ENCODE measurements around the gene CACNA2D4.

CACNA2D4 gene

DNA sequence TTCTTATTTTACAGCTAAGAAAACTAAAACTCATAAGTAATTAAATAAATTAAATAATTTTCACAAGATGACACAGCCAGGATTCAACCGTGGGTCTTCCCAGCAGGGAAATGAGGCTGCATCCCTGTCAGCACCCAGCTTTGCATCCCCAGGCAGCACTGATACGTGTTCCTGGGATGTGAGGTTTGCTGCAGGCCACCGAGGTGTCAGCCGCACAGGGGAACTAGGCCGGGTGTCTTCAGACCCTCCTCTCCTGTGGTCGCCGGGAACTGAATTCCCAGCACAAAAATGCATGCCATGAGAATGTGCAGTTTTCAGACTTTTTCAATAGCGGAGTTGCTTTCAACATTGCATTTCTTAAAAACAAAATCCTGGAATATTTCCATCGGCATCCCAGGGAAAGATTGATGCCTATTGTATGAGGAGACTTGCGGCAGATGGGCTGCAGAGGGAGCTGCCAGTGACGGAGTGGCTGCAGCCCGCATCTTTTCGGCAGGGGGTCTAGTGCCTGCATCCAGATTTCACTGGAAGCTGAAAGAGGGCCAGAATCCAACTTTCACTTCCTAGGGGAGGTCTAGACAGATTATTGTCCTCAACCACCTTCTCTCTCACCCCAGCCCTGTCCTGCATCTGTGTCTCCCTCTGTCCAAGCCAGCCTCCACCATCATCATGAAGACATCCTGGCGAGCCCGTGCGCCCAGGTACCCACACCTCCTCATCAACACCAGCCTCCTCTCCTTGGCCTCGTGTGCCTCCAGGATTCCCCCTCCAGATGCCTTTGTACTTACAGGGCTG lies 85.5 kb downstream of the CACNA2D4 start:
- H3K79me2 ChIP-seq (ENCODE audit: low read length), result no peaks in the 10 kb centered on the region
- H3K4me3 ChIP-seq (ENCODE audit: low read length), result no peak overlapping the region
- no peak overlapping the region for H3K27ac ChIP-seq (ENCODE audit: low read length)
- no peaks in the 10 kb centered on the region for H3K4me1 ChIP-seq (ENCODE audit: low read length)
- no peaks in the 10 kb centered on the region for H3K9me3 ChIP-seq (ENCODE audit: insufficient read depth, low read length)
- no peak overlapping the region for H3K9ac ChIP-seq (ENCODE audit: low read length)
- TF ChIP-seq, protein P1, sequence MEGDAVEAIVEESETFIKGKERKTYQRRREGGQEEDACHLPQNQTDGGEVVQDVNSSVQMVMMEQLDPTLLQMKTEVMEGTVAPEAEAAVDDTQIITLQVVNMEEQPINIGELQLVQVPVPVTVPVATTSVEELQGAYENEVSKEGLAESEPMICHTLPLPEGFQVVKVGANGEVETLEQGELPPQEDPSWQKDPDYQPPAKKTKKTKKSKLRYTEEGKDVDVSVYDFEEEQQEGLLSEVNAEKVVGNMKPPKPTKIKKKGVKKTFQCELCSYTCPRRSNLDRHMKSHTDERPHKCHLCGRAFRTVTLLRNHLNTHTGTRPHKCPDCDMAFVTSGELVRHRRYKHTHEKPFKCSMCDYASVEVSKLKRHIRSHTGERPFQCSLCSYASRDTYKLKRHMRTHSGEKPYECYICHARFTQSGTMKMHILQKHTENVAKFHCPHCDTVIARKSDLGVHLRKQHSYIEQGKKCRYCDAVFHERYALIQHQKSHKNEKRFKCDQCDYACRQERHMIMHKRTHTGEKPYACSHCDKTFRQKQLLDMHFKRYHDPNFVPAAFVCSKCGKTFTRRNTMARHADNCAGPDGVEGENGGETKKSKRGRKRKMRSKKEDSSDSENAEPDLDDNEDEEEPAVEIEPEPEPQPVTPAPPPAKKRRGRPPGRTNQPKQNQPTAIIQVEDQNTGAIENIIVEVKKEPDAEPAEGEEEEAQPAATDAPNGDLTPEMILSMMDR (IDR thresholded peaks at IDR 0.05; ENCODE audit: low read depth, low read length), result no peak
- TF ChIP-seq EZH2phosphoT487 (IDR thresholded peaks at IDR 0.05; ENCODE audit: low read depth), result no peak
- H3K36me3 ChIP-seq (replicated peaks; ENCODE audit: low read depth, low read length), result no peaks in the 10 kb centered on the region
- no peaks in the 10 kb centered on the region for H4K20me1 ChIP-seq (ENCODE audit: insufficient read depth, low read length)
- H3K27me3 ChIP-seq (ENCODE audit: low read depth, low read length), result peaks cover 5% of the 10 kb centered on the region; the same call in 1 of the 2 replicates
- H2AFZ ChIP-seq (ENCODE audit: low read depth, low read length), result no peak overlapping the region
- H3K4me2 ChIP-seq (ENCODE audit: low read length), result no peak overlapping the region

- H3K9ac ChIP-seq (ENCODE audit: low read length), result no peak overlapping the region
- no peak overlapping the region for H2AFZ ChIP-seq (ENCODE audit: low read depth, low read length)
- H3K27ac ChIP-seq (ENCODE audit: low read length), result no peak overlapping the region
- no peaks in the 10 kb centered on the region for H3K4me1 ChIP-seq (ENCODE audit: low read length)
- H3K4me2 ChIP-seq (ENCODE audit: low read length), result no peak overlapping the region
- no peak overlapping the region for H3K4me3 ChIP-seq (ENCODE audit: low read length)
- no peaks in the 10 kb centered on the region for H3K36me3 ChIP-seq (replicated peaks; ENCODE audit: low read depth, low read length)
- H3K79me2 ChIP-seq (ENCODE audit: low read length), result no peaks in the 10 kb centered on the region
- no peaks in the 10 kb centered on the region for H4K20me1 ChIP-seq (ENCODE audit: insufficient read depth, low read length)
- peaks cover 5% of the 10 kb centered on the region; the same call in 1 of the 2 replicates for H3K27me3 ChIP-seq (ENCODE audit: low read depth, low read length)
- no peaks in the 10 kb centered on the region for H3K9me3 ChIP-seq (ENCODE audit: insufficient read depth, low read length)
- no peak for TF ChIP-seq EZH2phosphoT487 (IDR thresholded peaks at IDR 0.05; ENCODE audit: low read depth)
- TF ChIP-seq, protein P1 (IDR thresholded peaks at IDR 0.05; ENCODE audit: low read depth, low read length), result no peak
These were observed 87.2 kb downstream of the CACNA2D4 start for GRCh38 chr12:1830981-1831963.

DNA sequence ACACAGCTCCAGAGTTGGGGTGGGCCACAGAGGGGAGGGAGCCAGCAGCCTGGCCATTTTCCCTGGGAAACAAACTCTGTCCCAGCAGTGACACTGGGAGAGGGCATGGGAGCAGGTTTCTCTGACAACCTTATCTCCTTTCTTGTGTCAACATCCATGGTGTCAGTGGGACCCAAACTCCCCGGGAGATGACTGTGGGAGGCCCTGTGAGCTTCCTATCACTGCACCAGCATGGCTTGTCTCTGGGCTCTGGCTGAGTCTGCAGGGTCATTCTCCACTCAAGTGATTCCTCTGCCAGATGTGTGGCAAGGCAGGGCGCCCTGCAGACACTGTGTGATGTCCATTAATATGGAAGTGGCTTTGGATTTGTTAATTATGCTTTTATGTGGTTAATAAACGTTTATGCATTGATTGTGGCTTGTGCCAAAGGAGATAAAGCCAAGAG lies 88.0 kb downstream of the CACNA2D4 start:
- no peaks in the 10 kb centered on the region for H3K79me2 ChIP-seq (ENCODE audit: low read length)
- no peak for TF ChIP-seq EZH2phosphoT487 (IDR thresholded peaks at IDR 0.05; ENCODE audit: low read depth)
- TF ChIP-seq, protein P1 (IDR thresholded peaks at IDR 0.05; ENCODE audit: low read depth, low read length), result no peak
- H3K27me3 ChIP-seq (ENCODE audit: low read depth, low read length), result peaks cover 5% of the 10 kb centered on the region; the same call in 1 of the 2 replicates
- no peaks in the 10 kb centered on the region for H4K20me1 ChIP-seq (ENCODE audit: insufficient read depth, low read length)
- H3K9me3 ChIP-seq (ENCODE audit: insufficient read depth, low read length), result no peaks in the 10 kb centered on the region
- H3K4me3 ChIP-seq (ENCODE audit: low read length), result no peak overlapping the region
- no peaks in the 10 kb centered on the region for H3K4me1 ChIP-seq (ENCODE audit: low read length)
- no peak overlapping the region for H3K9ac ChIP-seq (ENCODE audit: low read length)
- H3K36me3 ChIP-seq (replicated peaks; ENCODE audit: low read depth, low read length), result no peaks in the 10 kb centered on the region
- H3K4me2 ChIP-seq (ENCODE audit: low read length), result no peak overlapping the region
- no peak overlapping the region for H3K27ac ChIP-seq (ENCODE audit: low read length)
- no peak overlapping the region for H2AFZ ChIP-seq (ENCODE audit: low read depth, low read length)
